Measurements from ENCODE around the gene BCDIN3D.
"Not testable (repeated sequence)": the region's sequence is repeated elsewhere in the genome, so short reads cannot be mapped to it uniquely, and the experiment has no call there.

DNA sequence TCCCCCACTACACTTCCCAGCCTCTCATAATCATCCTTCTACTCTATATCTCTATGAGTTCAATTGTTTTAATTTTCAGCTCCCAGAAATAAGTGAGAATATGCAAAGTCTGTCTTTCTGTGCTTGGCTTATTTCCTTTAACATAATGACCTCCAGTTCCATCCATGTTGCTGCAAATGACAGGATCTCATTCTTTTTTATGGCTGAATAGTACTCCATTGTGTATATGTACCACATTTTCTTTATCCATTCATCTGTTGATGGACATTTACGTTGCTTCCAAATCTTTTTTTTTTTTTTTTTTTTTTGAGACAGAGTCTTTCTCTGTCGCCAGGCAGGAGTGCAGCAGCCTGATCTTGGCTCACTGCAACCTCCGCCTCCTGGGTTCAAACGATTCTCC lies 13.0 kb upstream of the BCDIN3D start:
- TF ChIP-seq, protein P1, sequence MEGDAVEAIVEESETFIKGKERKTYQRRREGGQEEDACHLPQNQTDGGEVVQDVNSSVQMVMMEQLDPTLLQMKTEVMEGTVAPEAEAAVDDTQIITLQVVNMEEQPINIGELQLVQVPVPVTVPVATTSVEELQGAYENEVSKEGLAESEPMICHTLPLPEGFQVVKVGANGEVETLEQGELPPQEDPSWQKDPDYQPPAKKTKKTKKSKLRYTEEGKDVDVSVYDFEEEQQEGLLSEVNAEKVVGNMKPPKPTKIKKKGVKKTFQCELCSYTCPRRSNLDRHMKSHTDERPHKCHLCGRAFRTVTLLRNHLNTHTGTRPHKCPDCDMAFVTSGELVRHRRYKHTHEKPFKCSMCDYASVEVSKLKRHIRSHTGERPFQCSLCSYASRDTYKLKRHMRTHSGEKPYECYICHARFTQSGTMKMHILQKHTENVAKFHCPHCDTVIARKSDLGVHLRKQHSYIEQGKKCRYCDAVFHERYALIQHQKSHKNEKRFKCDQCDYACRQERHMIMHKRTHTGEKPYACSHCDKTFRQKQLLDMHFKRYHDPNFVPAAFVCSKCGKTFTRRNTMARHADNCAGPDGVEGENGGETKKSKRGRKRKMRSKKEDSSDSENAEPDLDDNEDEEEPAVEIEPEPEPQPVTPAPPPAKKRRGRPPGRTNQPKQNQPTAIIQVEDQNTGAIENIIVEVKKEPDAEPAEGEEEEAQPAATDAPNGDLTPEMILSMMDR (IDR thresholded peaks at IDR 0.05; ENCODE audit: poor library complexity) = not testable (repeated sequence)
- TF ChIP-seq EZH2 (IDR thresholded peaks at IDR 0.05; ENCODE audit: borderline replicate concordance) = not testable (repeated sequence)

All from hepatocyte (in vitro differentiated cells).